Stimulated activated CD8-positive, alpha-beta memory T cell treated with anti-CD3 and anti-CD28 coated beads, Interleukin-7, amount 100 ng/mL, for 1 hour (primary cell): ENCODE data around the gene CCT3.
A peak's percentile ranks its signal among the peaks of the same experiment; 100 is the strongest.
"Not testable (repeated sequence)": the region's sequence is repeated elsewhere in the genome, so short reads cannot be mapped to it uniquely, and the experiment has no call there.

Source experiments
- DNase-seq, 2 donors: peaks; one replicate each; pipeline ENCODE4 v3.0.0-alpha.2; 2020; ENCODE audit warnings: low read depth in 2 of 2

Gene CCT3

DNA sequence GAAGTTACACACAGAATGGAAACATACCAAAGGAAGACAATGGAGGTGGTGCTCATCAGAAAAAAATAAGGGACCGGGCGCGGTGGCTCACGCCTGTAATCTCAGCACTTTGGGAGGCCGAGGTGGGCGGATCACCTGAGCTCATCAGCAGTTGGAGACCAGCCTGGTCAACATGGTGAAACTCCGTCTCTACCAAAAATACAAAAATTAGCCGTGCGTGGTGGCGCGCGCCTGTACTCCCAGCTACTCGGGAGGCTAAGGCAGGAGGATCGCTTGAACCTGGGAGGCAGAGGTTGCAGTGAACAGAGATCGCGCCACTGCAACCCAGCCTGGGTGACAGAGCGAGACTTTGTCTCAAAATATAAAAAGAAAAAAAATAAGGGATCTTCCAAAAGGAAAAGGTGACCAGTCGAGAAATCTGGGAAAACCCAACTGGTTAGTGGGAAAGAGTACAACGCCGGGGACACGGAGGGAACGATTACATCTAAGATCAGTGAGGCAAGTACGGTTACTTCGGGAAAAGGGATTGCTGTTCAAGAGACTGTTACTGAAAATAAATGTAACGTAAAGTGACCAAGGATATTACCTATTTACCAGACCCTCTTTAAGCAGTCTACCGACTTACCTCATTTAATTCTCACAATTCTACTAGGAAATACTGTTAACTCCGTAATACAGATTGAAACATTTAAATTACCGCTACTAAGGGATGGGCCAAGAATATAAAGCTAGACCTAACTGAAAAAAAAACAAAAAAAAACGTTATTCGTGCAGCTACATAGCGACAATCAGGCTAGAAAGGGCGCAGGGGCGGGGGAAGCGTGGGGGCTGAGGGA lies 822 bp downstream of the CCT3 start:
- DNase-seq = no peak

DNA sequence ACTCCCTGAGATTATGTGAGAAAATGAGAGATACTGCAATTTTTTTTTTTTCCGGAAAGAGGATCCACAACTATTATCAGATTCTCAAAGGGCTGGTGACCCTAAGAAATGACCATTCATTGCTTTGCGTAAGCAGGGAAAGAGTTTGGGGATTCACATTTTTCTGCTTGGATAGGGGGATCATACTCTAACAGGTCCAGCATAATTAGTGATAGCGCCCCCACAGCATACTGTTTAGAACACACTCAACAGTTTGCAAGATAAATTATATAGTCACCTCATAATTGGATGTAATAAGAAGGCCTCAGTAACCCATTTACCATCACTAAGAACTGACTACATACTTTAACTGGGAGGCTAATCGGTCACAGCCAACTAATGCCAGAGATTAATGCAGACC lies 1.9 kb downstream of the CCT3 start:
- DNase-seq = no peak

DNA sequence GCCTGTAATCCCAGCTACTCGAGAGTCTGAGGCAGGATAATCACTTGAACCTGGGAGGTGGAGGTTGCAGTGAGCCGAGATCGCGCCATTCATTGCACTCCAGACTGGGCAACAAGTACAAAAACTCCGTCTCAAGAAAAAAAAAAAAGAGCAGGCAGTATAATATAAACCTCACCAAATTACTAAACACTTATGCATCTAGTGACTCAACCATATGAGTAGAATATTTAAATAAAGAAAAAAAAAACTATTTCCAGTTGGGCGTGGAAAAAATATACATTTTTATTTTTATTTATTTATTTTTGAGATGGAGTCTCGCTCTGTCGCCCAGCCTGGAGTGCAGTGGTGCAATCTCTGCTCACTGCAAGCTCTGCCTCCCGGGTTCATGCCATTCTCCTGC lies 14.9 kb downstream of the CCT3 start:
- DNase-seq = not testable (repeated sequence)

DNA sequence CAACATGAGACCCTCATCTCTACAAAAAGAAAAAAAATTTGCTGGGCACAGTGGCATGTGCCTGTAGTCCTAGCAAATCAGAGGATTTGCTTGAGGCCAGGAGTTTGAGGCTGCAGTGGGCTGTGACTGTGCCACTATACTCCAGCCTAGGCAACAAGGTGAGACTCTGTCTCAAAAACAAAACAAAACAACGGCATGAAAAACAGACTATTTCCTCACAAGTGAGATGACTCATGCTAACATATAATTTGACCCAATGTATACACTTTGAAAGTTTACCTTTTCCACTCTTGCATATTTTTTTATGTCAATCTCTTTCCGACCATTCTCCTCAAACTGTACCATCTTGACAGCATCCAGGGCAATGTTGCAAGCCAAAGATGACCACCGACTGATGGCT lies 17.5 kb downstream of the CCT3 start:
- DNase-seq = no peak

DNA sequence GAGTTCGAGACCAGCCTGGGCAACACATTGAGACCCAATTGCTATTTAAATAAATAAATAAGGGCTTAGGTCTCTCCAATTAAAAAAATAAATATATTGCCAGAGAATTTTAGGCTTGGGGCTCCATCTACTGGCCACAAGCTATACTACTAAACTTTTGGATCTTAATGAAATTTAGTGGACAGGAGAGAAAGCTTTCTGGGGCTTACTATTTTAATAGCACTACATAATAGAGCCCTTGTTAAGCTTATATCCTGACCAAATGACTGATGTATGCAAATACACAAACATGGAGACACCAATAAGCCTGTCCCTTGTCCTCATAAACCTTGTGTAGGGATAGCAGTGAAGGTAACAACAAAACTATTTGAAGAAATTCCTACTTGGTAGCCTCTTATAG lies 18.4 kb downstream of the CCT3 start:
- DNase-seq = no peak

DNA sequence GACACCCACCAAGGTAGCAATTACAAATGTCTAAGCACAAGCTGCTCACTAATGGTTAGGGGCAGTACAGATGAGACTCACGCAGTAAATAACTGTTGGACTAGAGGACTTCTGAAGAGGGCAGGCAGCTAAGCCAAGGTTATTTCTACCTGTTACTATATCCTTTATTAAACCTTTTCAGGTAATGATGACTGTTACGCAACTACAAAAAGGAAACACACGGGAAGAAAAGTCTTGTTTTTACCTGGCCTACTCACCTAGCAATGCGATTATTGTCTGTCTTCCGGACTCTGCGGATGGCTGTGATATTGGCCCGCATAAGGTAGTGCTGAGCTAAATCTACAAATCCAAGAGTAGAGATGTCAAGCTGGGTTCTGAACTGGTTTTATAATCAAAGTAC lies 21.2 kb downstream of the CCT3 start:
- no peak for DNase-seq

DNA sequence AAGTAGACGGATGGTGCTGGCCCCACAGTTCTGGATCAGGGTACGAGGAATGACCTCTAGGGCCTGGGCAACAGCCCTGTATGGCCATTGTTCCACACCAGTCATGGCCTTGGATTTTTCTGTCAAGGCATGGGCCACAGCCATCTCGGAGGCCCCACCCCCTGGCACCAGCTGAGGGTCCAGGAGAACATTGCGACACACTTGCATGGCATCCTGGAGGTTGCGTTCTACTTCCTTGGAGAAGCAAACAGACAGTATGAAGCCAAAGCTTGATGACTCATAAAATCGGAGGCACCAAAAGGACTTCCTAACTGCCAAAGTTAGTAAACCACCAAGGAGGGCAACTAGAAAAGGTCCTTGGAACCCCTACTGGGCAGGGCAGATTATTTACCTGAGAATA lies 27.1 kb downstream of the CCT3 start:
- DNase-seq = no peak

DNA sequence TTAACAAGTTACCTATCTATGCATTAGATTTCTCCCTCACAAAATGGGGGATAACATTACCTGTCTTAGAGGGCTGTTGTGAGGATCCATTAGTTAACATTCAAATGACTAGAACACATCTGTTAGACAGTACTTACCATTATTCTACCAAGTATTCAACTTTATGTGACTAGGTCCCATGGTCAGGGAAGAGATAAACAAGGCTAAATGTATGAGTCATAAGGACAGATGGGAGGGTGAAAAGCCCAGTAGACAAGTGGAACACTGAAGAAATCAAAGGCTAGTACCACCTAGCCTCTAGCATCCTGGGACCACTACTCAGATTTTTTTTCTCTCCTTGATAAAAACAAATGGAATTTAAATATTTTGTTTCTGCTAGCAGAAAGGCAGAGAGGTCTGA lies 30.0 kb downstream of the CCT3 start:
- DNase-seq = no peak

DNA sequence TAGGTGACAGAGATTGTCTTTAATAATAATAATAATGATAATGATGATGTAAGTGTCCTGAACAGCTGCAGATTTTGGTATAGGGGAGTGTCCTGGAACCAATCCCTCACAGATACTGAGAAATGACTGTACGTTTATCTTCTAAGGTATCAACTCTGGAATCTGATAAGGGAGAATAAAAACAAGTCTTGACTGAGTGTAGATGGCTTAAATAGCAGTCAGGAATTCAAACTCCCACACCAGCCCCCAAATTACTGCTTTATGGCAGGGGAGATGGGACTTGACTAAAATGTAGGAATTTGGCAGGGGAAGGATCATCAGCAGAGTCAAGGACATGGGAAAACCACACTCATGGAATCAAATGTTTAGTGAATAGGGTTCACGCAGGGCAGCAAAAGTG lies 32.9 kb downstream of the CCT3 start:
- no peak for DNase-seq

DNA sequence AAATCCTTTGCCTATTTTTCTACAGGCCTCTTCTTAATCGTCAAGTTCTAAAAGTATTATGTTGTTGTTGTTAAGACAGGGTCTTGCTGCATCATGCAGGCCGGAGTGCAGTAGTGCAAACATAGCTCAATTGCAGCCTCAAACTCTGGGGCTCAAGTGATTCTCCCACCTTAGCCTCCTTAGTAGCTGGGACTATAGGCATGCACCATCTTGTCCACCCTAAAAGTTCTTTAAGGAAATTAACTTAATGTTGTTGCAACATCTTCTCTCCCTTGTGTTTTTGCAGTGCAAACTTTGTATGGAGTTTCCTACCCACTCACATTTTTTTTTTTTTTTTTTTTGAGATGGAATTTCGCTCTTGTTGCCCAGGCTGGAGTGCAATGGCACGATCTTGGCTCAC lies 34.9 kb downstream of the CCT3 start:
- DNase-seq = no peak

DNA sequence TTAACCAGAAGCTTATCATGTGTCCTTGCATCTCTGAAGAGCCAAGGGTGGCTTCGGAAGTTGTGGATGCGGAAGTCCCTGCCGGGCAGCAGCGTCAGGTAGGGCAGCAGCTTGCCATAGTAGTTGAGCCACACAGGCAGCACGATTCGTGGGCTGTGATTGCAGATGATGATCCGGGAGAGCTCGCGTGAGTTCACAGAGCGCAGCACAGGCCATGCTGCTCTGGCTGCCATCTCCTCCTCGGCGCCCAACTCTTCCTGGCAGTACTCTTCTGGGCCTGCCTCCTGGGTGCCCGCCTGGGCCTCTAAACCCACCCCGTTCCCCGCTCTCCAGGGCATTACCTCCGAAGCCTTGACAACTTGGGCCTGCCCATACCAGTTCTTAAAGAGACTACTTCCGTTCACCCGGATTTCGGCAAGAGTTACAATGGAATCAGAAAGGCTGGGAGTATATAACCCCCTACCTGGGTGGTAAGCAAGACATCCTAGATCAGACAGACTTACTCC lies 39.2 kb downstream of the CCT3 start, which contains the start of gene VHLL:
Gene VHLL (minus strand): TSS at position 456 of the 506 bp plus-strand sequence. CDS start 118 bp downstream, at position 338.
- no peak for DNase-seq

DNA sequence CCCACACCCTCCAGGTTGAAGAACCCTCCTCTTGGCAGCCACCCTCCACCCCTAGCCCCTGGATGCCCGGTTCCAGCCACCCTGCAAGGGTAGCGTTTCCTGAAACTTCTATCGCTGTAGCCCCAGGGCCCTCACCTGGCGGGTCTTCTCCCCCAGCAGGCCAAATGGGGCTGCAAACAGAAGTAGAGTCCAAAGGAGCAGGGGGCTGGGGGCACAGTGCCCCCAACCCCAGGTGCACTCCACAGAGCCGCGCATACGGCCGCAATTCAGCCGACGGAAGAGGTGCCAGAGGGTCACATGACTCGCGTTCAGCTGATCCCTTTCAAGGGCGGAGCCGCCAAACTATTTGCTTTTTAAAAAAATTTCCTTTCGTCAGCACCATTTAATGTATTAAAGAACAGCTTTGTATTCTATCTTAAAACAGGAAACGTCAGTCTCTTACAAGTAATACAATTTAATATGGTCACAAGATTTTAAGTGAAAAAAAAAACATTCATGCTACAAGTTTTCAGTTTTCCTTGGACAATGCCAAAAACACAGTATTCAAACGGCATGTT lies 42.6 kb downstream of the CCT3 start, which contains the start of gene GLMP:
Gene GLMP (minus strand): TSS at position 289 of the 557 bp plus-strand sequence. CDS start 34 bp downstream, at position 255.
- DNase-seq = peak; percentile 20 to 28

DNA sequence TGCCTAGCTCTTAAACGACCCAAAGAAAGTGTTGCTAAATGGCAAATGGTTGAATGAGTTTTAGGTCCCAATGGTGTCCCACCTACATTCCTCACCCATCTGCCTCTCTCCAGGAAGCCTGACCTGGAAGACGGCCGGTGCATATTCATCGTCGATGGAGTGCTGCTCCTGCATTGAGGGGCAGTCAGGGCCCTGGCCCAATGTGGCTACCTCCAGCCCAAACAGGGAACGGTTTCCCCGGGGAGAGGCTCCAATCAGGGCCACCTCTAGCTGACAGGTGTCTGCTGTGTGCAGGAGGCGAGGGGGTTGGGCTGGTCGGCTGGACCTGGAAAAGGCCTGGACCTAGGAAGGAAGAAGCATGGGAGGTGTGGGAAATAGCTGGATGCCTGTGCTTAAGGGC lies 44.2 kb downstream of the CCT3 start:
- no peak for DNase-seq

DNA sequence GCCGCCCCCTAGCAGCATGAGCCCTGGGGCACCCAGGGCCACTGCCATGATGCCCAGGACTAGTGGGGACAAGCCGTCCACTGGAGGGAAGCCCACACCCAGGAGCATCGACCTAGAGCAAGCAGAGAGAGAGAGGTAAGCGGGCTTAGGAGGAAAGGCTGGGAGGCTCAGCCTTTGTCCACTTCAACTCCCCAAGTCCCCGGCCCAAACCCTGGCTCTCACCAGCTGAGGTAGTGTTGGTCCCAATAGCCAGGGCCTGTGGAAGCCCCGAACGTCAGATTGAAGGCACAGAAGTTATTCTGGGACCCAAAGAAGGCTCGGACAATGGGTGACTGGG lies 45.0 kb downstream of the CCT3 start:
- DNase-seq = no peak

DNA sequence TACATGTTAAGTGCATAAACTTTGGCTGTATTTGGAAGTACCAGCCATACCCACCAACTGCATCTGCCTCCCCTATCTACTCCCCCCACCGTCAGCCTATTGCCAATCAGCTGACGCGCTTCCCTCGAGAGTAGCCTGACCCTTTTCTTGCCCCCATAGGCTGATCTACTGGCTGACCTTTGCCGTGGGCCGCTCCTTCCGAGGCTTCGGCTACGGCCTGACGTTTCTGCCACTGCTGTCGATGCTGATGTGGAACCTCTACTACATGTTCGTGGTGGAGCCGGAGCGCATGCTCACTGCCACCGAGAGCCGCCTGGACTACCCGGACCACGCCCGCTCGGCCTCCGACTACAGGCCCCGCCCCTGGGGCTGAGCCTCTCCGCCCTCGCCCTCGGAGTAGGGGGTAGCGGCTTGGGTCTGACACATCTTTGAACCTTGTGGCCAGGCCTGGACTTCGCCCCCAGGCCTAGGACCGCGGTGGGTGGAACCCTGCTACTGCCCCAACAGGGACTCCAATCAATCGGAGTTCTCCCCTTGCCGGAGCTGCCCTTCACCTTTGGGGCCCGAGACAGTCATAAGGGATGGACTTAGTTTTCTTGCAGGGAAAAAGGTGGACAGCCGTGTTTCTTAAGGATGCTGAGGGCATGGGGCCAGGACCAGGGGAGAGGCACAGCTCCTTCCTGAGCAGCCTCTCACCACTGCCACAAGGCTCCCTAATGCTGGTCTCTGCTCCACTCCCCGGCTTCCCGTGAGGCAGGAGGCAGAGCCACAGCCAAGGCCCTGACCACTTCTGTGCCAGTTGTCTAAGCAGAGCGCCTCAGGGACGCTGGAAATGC lies 46.6 kb downstream of the CCT3 start:
- DNase-seq = no peak

DNA sequence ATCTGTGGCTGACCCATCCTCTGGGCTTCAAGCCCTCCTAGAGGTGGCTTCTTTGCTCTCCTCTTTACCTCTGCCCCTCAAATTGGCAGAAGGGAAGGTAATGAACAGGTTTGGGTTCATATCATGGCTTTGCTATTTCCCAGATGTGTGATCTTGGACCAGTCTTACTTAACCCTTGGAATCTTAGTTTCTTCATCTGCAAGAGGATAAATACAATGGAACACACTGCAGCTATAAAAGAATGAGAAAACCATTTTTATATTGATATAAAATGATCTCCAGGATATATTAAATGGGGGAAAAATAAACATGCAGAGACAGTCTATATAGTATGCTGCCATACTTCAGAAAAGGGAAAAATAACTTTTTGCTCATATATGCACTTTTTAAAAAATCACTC lies 48.2 kb downstream of the CCT3 start:
- no peak for DNase-seq

DNA sequence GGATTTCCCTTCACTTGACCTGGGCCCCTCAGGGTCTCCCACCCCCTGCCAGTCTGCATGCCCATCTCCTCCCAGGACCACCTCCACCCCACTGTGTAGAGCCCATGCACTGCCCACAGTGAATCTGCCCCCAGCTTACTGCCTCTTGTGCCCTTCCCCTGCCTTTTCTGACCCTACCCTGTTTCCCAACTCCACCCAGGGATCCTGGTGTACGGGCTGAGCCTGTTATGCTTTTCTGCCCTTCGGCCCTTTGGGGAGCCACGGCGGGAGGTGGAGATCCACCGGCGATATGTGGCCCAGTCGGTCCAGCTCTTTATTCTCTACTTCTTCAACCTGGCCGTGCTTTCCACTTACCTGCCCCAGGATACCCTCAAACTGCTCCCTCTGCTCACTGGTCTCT lies 52.0 kb downstream of the CCT3 start:
- no peak for DNase-seq

DNA sequence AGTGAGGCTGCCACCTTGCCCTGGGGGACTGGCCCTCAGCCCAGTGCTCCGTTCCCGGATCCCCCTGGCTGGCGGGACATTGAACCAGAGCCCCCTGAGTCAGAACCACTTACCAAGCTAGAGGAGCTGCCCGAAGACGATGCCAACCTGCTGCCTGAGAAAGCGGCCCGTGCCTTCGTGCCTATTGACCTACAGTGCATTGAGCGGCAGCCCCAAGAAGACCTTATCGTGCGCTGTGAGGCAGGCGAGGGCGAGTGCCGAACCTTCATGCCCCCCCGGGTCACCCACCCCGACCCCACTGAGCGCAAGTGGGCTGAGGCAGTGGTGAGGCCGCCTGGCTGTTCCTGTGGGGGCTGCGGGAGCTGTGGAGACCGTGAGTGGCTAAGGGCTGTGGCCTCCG lies 52.7 kb downstream of the CCT3 start:
- DNase-seq = no peak

DNA sequence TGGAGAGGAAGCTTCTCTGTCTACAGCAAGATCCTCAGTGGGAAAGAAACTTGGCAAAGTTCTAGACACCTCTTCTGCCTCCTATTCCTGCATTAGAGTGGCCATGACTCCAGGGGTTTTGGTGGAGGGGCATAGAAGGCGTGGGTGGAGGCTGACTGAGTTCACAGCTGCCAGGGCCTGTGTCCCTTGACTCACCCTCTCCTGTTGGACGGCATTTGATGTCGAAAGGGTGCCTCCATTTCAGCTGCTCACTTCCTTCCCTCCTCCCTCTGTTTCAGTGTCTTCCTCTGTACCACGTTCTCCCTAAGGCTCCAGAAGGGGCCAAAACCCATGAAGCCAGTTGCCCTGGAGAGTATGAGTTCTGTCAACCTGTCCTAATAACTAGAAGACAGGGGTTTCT lies 53.3 kb downstream of the CCT3 start:
- no peak for DNase-seq

DNA sequence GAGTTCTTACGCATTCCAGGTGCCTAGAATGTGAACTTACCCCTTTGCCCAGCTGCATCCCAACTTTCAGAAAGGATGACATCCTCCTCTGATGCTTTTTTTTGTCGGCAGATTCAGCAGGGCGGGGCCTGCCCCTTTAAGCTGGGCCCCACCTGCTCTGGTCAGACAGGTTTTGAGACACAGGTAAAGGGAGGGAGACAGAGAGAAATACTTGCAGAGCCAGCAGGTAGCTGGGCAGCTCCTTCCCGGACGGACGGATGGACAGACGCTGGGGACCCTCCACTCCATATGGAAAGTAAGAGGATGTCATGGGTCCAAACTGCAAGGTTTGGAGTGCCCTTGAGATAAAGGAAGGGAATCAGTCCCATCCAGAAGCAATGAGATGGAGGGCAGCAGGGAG lies 54.0 kb downstream of the CCT3 start, which contains the start of gene TMEM79:
Gene TMEM79 (plus strand): TSS at position 214 of the 400 bp plus-strand sequence. CDS start 902 bp downstream, outside the sequence.
- DNase-seq = no peak

DNA sequence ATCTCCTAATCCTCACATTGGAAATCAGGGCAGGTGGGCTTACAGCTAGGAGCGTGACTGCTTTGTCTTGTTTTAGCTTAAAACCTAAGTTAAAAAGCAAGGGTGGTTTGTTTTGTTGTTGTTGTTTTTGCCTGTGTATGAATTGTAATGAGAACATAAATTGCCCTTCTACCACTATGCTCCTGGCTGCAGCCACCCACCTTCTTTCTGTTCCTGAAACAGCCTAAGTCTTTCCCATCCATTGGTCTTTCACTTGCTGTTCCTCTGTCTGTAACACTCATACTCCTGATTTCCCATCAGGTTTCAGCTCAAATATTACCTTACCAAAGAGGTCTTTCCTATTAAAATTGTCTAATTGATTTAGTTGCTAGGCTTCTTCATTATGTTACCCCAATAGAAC lies 54.6 kb downstream of the CCT3 start:
- DNase-seq = no peak

DNA sequence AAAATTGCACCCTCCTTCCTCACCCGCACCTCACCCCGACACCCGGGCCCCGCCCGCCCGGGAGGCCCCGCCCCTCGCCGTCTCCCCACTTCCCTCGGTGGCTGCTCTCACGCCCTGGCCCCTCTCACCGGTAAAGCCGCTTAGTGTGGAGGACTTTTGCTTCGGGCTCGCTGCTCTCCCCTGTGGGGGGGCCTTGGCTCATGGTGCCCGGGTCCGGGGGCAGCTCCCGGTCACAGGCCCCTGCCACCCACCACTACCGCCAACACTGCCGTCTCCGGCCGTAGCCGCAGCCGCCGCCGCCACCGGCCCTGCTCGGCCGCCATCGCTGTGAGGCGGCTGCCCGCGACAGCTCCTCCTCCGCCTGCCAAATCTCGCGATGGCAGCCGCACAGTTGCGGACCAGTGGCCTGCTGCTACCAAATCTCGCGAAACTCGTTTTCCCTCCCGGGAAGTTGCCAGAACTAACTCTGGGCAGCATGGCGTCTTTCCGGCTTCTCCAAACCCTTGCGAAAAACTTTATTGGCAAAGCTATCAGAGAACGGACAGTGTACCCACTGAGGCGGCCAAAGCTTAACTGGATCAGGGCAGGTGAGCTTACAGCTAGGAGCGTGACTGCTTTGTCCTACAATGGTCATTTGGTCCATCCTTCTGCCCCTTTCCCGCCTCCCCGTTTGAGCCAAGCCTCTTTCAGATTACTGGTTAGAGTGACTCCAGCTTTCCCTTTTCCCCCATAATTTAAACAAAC lies 55.4 kb downstream of the CCT3 start, which contains the start of gene SMG5:
Gene SMG5 (minus strand): TSS at position 347 of the 744 bp plus-strand sequence. CDS start 145 bp downstream, at position 202.
- DNase-seq = peak; percentile 85 to 88
